Activated naive CD4-positive, alpha-beta T cell treated with anti-CD3 and anti-CD28 coated beads for 36 hours (primary cell): ENCODE measurements around the gene SEC31A. TPM values are rescaled to one million over a fixed set of nuclear protein-coding genes. Genes with fewer than 3 reads are reported as not detected.
"Not testable (repeated sequence)": the region's sequence is repeated elsewhere in the genome, so short reads cannot be mapped to it uniquely, and the experiment has no call there.

Experiments used
- CTCF ChIA-PET: fragments of 350-600 bp; sonication (Branson Sonifier 250); formaldehyde crosslinking; loops from one replicate; lab custom pipeline; 2021; ENCODE audit warnings: antibody characterized with exemption; lab: Charles Lee
- DNase-seq: peaks from one replicate; pipeline ENCODE4 v3.0.0-alpha.2; 2020
- H3K27ac Mint-ChIP-seq: one replicate; pipeline ENCODE4 v1.8.0; 2021; ENCODE audit warnings: mild to moderate bottlenecking, mixed read lengths
- H3K27me3 Mint-ChIP-seq: one replicate; pipeline ENCODE4 v1.8.0; 2021; ENCODE audit warnings: low read depth, mixed read lengths
- H3K36me3 Mint-ChIP-seq: one replicate; pipeline ENCODE4 v1.8.0; 2021; ENCODE audit warnings: low read depth, mixed read lengths
- H3K4me1 Mint-ChIP-seq: one replicate; pipeline ENCODE4 v1.8.0; 2021; ENCODE audit warnings: low read depth, mixed read lengths
- H3K4me3 Mint-ChIP-seq: one replicate; pipeline ENCODE4 v1.8.0; 2021; ENCODE audit warnings: mild to moderate bottlenecking, moderate library complexity, mixed read lengths
- H3K9me3 Mint-ChIP-seq: one replicate; pipeline ENCODE4 v1.8.0; 2021; ENCODE audit warnings: mixed read lengths
- intact Hi-C: fragments of 100-400 bp; cut with micrococcal nuclease; formaldehyde crosslinking; loops from one replicate; pipeline ENCODE4 v1.15.1; 2023
- total RNA-seq, 2 experiments: library from RNA; stranded (reverse); gene quantifications; one replicate each; pipeline ENCODE4 v1.2.3, GENCODE V29; 2021

Gene SEC31A
- 10 to 100 TPM; 85.1 to 85.7 TPM for total RNA-seq

DNA sequence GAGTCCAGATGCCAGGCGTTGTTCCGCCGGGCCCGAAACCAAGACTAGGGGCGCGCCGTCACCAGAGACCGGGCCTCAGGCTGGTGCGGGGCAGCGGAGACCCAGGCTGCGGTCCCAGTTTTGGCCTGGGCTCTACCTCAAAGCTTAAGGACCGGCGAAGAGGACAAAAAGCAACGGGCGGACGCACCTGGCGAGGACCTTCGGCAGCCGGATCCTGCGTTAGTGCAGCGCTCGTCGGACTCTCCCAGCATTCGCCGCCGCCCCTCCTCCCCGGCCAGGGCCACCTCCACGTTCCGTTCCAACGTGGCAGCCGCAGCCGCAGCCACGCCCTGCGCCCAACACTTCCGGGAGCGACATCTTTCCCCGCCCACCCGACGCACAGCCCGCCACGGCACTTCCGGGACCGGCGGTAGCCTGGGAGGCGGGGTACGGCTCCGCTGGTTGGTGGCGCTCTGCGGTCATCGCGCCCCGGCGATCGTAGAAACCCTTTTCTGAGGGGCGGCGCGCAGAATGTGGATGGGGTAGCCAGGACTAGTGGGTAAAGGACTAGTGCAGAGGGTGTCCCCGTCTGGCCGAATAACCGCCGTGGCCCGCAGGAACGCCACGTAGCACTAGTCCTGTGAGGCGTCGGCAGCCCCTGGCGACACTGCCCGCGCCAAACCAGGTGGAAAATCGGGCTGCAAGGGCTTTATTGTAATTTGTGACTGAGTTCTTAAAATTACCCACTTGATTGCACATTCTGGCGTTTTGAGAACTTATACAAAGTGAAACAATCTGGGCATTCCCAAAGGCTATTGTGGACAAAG, at the start of gene SEC31A:
SEC31A (minus strand) TSS at position 253 of the 806 bp plus-strand sequence. CDS start 9,217 bp downstream, outside the sequence.
- no peaks in the 10 kb centered on the region for H3K27me3 Mint-ChIP-seq
- CTCF ChIA-PET: interaction anchor here (0.6 to 1.4 kb wide), 3 partner anchors 39 to 580 kb away, joined by 3 read pairs; no protein-coding TSS in a partner anchor
- peak within 1 kb of the TSS; percentile 89 for H3K27ac Mint-ChIP-seq
- H3K9me3 Mint-ChIP-seq: no peaks in the 10 kb centered on the region
- DNase-seq: peak; percentile 98
- H3K4me3 Mint-ChIP-seq: peak within 1 kb of the TSS; percentile 81
- H3K4me1 Mint-ChIP-seq: peaks cover 49% of the 10 kb centered on the region
- intact Hi-C loops: loop anchor here (1.0 to 2.0 kb wide), 8 partner anchors 9 to 460 kb away; partner anchors contain the start of genes COPS4, ENOPH1, HNRNPDL and THAP9
- H3K36me3 Mint-ChIP-seq: peaks cover 23% of the 10 kb centered on the region

DNA sequence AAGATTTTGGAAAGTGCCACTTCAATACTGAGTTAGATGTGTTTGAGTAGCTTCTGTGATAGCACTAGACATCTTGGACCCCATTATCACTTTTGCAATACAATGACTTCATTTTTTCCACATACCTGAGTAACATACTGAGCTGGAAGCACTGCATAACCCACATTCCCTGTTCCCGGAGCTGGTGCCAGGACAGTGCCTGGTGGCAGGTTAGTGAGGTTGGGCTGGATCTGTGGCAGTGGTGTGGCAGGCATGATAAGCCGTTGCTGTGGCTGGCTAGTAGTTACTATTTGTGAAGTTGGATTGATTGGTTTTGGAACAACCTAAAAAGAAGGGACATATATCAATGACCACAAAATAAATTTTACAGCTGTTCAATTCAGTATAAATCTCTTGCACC, 48.5 kb upstream of the SEC31A start:
- DNase-seq: no peak
- Mint-ChIP-seq H3K4me3 (no peak overlapping the region), H3K4me1 (no peaks in the 10 kb centered on the region), H3K27ac (no peak overlapping the region), H3K9me3 (no peaks in the 10 kb centered on the region), H3K27me3 (no peaks in the 10 kb centered on the region), H3K36me3 (peaks cover 30% of the 10 kb centered on the region)
- CTCF ChIA-PET: interaction anchor here (0.5 to 1.3 kb wide), 3 partner anchors 20 to 314 kb away, joined by 3 to 4 read pairs (median 4); no protein-coding TSS in a partner anchor
- intact Hi-C loops: no loop called here

GRCh38 chr4:82934441-82934840, 43.5 kb upstream of the SEC31A start:
- Mint-ChIP-seq H3K4me3 (no peak overlapping the region), H3K27me3 (no peaks in the 10 kb centered on the region), H3K9me3 (no peaks in the 10 kb centered on the region), H3K4me1 (no peaks in the 10 kb centered on the region), H3K36me3 (peaks cover 22% of the 10 kb centered on the region), H3K27ac (no peak overlapping the region)
- CTCF ChIA-PET: no interaction called here
- intact Hi-C loops: no loop called here
- DNase-seq: no peak

DNA sequence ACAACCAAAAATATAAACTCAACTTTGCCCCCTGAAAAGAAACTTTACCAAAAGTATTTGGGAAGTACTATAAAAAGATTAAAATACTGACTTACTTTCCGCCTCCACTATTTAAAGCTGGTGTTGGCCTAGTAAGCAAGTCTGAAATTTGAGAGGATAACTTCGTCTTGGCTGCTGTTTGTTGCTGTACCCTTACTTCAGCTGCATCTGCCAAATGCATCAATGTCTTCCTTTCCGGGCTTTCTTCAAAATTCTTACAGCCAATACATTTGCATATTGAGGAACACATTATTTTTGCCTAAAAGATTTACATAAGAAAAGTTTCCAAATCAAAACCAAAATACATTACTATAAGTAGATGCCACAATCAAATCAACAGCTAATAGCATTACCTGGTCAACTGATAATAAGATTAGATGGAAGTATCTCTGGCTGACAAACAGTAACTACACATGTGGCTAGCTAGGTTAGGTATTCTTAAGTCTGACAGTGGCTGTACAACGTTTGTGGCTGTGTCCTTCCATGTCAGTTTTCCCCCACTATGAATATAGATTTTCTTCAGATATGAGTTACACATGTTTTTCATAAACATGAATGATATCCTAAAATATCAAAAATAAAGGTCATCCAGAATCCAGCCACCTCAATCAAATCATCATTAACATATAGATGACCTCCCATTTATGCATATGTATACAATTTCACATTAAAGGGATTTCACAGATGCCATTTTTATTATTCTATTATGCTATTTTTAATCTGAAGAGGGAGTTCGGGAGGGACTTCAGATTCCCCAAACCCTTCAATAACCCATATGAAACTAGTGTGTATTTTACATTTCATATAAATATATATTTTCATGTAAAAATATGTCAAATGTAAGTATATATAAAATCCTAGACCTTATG, 40.1 kb upstream of the SEC31A start:
- Mint-ChIP-seq H3K4me3 (no peak overlapping the region), H3K27me3 (no peaks in the 10 kb centered on the region), H3K27ac (no peak overlapping the region), H3K4me1 (no peaks in the 10 kb centered on the region), H3K9me3 (no peaks in the 10 kb centered on the region), H3K36me3 (peaks cover 16% of the 10 kb centered on the region)
- CTCF ChIA-PET: no interaction called here
- intact Hi-C loops: no loop called here
- DNase-seq: no peak

- no peaks in the 10 kb centered on the region for H3K4me1 Mint-ChIP-seq
- H3K9me3 Mint-ChIP-seq: no peaks in the 10 kb centered on the region
- no peak for DNase-seq
- intact Hi-C loops: no loop called here
- no peaks in the 10 kb centered on the region for H3K27me3 Mint-ChIP-seq
- no peak overlapping the region for H3K4me3 Mint-ChIP-seq
- CTCF ChIA-PET: interaction anchor here (0.6 kb wide), 1 partner anchor 39 kb away, joined by 3 read pairs; no protein-coding TSS in a partner anchor
- H3K36me3 Mint-ChIP-seq: no peaks in the 10 kb centered on the region
- no peak overlapping the region for H3K27ac Mint-ChIP-seq
Observed at GRCh38 chr4:82921795-82922194, 30.8 kb upstream of the SEC31A start.

DNA sequence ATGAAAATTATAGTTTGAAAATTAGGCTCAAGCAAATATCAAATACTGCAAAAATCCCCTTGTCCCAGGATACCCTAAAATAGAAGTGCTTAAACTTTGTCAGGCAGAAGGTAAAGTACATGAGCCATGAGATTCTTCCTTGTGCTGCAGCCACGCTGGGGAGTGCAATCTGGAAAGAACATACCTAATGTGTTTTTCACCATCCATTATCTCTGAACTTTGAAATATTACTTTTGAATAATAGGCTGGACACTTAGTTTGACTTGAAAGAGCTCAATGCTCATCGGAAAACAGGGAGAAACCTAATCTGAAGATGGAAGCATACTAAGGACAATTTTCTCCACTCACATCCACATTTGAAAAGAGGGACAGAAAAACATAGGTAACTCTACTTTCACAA, 28.4 kb upstream of the SEC31A start:
- no peak for DNase-seq
- H3K36me3 Mint-ChIP-seq: no peaks in the 10 kb centered on the region

GRCh38 chr4:82918091-82918490, 27.1 kb upstream of the SEC31A start:
- H3K36me3 Mint-ChIP-seq: no peaks in the 10 kb centered on the region
- H3K27me3 Mint-ChIP-seq: no peaks in the 10 kb centered on the region
- H3K4me3 Mint-ChIP-seq: no peak overlapping the region
- intact Hi-C loops: no loop called here
- H3K4me1 Mint-ChIP-seq: no peaks in the 10 kb centered on the region
- no peaks in the 10 kb centered on the region for H3K9me3 Mint-ChIP-seq
- no peak overlapping the region for H3K27ac Mint-ChIP-seq
- CTCF ChIA-PET: no interaction called here
- DNase-seq: no peak

More for the DNA sequence above, 28.4 kb upstream of the SEC31A start:
- CTCF ChIA-PET: no interaction called here
- Mint-ChIP-seq H3K4me1 (no peaks in the 10 kb centered on the region), H3K27me3 (no peaks in the 10 kb centered on the region), H3K4me3 (no peak overlapping the region), H3K27ac (no peak overlapping the region), H3K9me3 (no peaks in the 10 kb centered on the region)
- intact Hi-C loops: no loop called here

- H3K27ac Mint-ChIP-seq, H3K4me3 Mint-ChIP-seq, intact Hi-C loops, DNase-seq, H3K36me3 Mint-ChIP-seq, H3K4me1 Mint-ChIP-seq, H3K9me3 Mint-ChIP-seq, H3K27me3 Mint-ChIP-seq: not testable (repeated sequence)
- CTCF ChIA-PET: interaction anchor here (1.0 to 1.2 kb wide), 2 partner anchors 9 to 10 kb away, joined by 3 to 4 read pairs; no protein-coding TSS in a partner anchor
Observed at GRCh38 chr4:82913968-82914367, 23.0 kb upstream of the SEC31A start.

DNA sequence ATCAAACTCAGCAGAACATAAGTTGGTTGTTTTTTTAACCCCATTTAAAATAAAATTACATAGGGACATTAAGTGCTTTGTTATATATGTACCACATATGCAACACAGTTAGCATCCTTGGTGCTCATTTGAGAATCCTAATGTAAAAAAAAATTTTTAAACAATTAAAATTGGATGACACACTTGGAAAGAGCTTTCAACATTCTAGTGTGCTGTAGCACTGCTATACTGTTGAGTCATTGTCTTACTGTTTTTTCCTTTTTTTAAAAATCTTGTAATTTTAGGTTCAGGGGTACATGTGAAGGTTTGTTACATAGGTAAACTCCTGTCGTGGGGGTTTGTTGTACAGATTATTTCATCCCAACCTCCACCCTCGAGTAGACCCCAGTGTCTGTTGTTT, 22.4 kb upstream of the SEC31A start:
- Mint-ChIP-seq H3K9me3 (no peaks in the 10 kb centered on the region), H3K4me3 (no peak overlapping the region), H3K27ac (no peak overlapping the region), H3K36me3 (peaks cover 1% of the 10 kb centered on the region), H3K4me1 (no peaks in the 10 kb centered on the region), H3K27me3 (no peaks in the 10 kb centered on the region)
- intact Hi-C loops: no loop called here
- no peak for DNase-seq
- CTCF ChIA-PET: interaction anchor here (1.0 kb wide), 1 partner anchor 11 kb away, joined by 4 read pairs; no protein-coding TSS in a partner anchor

- H3K4me1 Mint-ChIP-seq: peaks cover 16% of the 10 kb centered on the region
Observed at GRCh38 chr4:82909326-82909725, 18.4 kb upstream of the SEC31A start.

DNA sequence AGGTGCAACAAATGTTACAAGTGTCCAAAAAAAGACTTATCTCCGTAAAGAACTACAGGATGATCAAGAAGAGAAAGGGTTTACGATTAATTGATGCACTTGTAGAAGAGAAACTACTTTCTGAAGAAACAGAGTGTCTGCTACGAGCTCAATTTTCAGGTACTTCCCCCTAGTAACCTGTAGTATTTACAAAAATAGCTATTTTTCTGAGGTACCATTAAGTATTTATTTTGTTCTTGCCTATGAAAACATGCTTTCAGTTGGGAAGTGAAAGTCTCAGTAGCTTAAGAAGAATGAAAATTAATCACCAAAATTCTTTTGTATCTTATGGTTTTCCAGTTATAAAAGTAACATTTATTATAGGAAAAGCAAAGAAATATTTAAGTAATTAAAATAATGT, 15.5 kb upstream of the SEC31A start:
- H3K4me1 Mint-ChIP-seq: peaks cover 34% of the 10 kb centered on the region
- intact Hi-C loops: loop anchor here (10.0 kb wide), 2 partner anchors 1412 to 1678 kb away; partner anchors contain the start of gene CDS1
- DNase-seq: no peak
- CTCF ChIA-PET: interaction anchor here (1.1 to 1.3 kb wide), 2 partner anchors 107 to 375 kb away, joined by 3 read pairs; no protein-coding TSS in a partner anchor
- no peaks in the 10 kb centered on the region for H3K27me3 Mint-ChIP-seq
- H3K36me3 Mint-ChIP-seq: peaks cover 3% of the 10 kb centered on the region
- H3K9me3 Mint-ChIP-seq: no peaks in the 10 kb centered on the region
- H3K4me3 Mint-ChIP-seq: no peak overlapping the region
- H3K27ac Mint-ChIP-seq: no peak overlapping the region

More at GRCh38 chr4:82909326-82909725, 18.4 kb upstream of the SEC31A start:
- Mint-ChIP-seq H3K4me3 (no peak overlapping the region), H3K36me3 (peaks cover 3% of the 10 kb centered on the region), H3K27ac (no peak overlapping the region), H3K9me3 (no peaks in the 10 kb centered on the region), H3K27me3 (no peaks in the 10 kb centered on the region)
- intact Hi-C loops: loop anchor here (10.0 kb wide), 2 partner anchors 1415 to 1675 kb away; partner anchors contain the start of gene CDS1
- CTCF ChIA-PET: interaction anchor here (0.5 kb wide), 1 partner anchor 57 kb away, joined by 3 read pairs; no protein-coding TSS in a partner anchor
- no peak for DNase-seq
